Stomach smooth muscle (tissue), 2 donors: ENCODE measurements around the gene TRAF3IP1.

Experiments used
- H3K27ac ChIP-seq: one replicate; pipeline ENCODE4 v1.7.0; 2013; ENCODE audit warnings: mild to moderate bottlenecking, low read length, inconsistent platforms
- H3K27me3 ChIP-seq, 2 donors: one replicate each; pipeline ENCODE4 v1.7.0; 2013; ENCODE audit warnings: low read length in 2 of 2; ENCODE audit not compliant: insufficient read depth in 2 of 2, control insufficient read depth in 1 of 2
- H3K36me3 ChIP-seq, 2 donors: one replicate each; pipeline ENCODE4 v1.7.0; 2013; ENCODE audit warnings: low read length in 2 of 2; ENCODE audit not compliant: control insufficient read depth in 2 of 2, insufficient read depth in 2 of 2
- H3K4me1 ChIP-seq: one replicate; pipeline ENCODE4 v1.7.0; 2013; ENCODE audit warnings: low read length; ENCODE audit not compliant: control insufficient read depth, insufficient read depth
- H3K4me3 ChIP-seq, 2 donors: one replicate each; pipeline ENCODE4 v1.7.0; 2013; ENCODE audit warnings: low read length in 2 of 2
- H3K9ac ChIP-seq, 2 donors: one replicate each; pipeline ENCODE4 v1.7.0; 2013; ENCODE audit warnings: low read length in 2 of 2, mild to moderate bottlenecking in 1 of 2
- H3K9me3 ChIP-seq, 2 donors: one replicate each; pipeline ENCODE4 v1.7.0; 2013; ENCODE audit warnings: low read length in 2 of 2; ENCODE audit not compliant: control insufficient read depth in 2 of 2
- donor health status: healthy.
- donor health status: Pancreatic carcinoma.

TRAF3IP1 gene

GRCh38 chr2:238280083-238280825, 40.1 kb upstream of the TRAF3IP1 start:
- H3K4me1 ChIP-seq, result peaks cover 40% of the 10 kb centered on the region
- H3K4me3 ChIP-seq, result no peak overlapping the region
- H3K36me3 ChIP-seq, result peaks cover 19% of the 10 kb centered on the region in 2 donors
- H3K27ac ChIP-seq, result no peak overlapping the region
- H3K9ac ChIP-seq, result no peak overlapping the region
- no peaks in the 10 kb centered on the region for H3K9me3 ChIP-seq
- H3K27me3 ChIP-seq, result no peaks in the 10 kb centered on the region

- Histone ChIP-seq H3K4me1 (peaks cover 57% of the 10 kb centered on the region), H3K9me3 (no peaks in the 10 kb centered on the region), H3K27me3 (no peaks in the 10 kb centered on the region), H3K4me3 (no peak overlapping the region), H3K27ac (no peak overlapping the region), H3K36me3 (peaks cover 4 to 5% of the 10 kb centered on the region in 2 donors), H3K9ac (no peak overlapping the region)
Observed at GRCh38 chr2:238281826-238282480, 38.4 kb upstream of the TRAF3IP1 start.

GRCh38 chr2:238282861-238283738, 37.2 kb upstream of the TRAF3IP1 start:
- Histone ChIP-seq H3K9me3 (no peaks in the 10 kb centered on the region), H3K36me3 (no peaks in the 10 kb centered on the region), H3K4me1 (peaks cover 65% of the 10 kb centered on the region), H3K9ac (no peak overlapping the region), H3K27ac (peak overlapping the region; percentile 31), H3K4me3 (peak overlapping the region in 1 of 2 donors; percentile 3), H3K27me3 (no peaks in the 10 kb centered on the region)

- Histone ChIP-seq H3K9me3 (no peaks in the 10 kb centered on the region), H3K36me3 (no peaks in the 10 kb centered on the region), H3K4me1 (peaks cover 62% of the 10 kb centered on the region), H3K27ac (peak overlapping the region; percentile 98), H3K4me3 (peak overlapping the region; percentile 51 to 97), H3K27me3 (no peaks in the 10 kb centered on the region), H3K9ac (peak overlapping the region; percentile 46 to 64)
Observed at GRCh38 chr2:238284802-238285515, 35.4 kb upstream of the TRAF3IP1 start.

GRCh38 chr2:238285653-238286082, 34.6 kb upstream of the TRAF3IP1 start:
- Histone ChIP-seq H3K27ac (peak overlapping the region; percentile 98), H3K9ac (peak overlapping the region; percentile 95 to 99), H3K4me3 (peak overlapping the region; percentile 88 to 97), H3K4me1 (peaks cover 63% of the 10 kb centered on the region), H3K9me3 (no peaks in the 10 kb centered on the region), H3K27me3 (no peaks in the 10 kb centered on the region), H3K36me3 (no peaks in the 10 kb centered on the region)

GRCh38 chr2:238286095-238286494, 34.2 kb upstream of the TRAF3IP1 start:
- Histone ChIP-seq H3K27ac (peak overlapping the region; percentile 98), H3K9ac (peak overlapping the region; percentile 95 to 99), H3K9me3 (no peaks in the 10 kb centered on the region), H3K27me3 (no peaks in the 10 kb centered on the region), H3K4me3 (peak overlapping the region; percentile 88 to 97), H3K4me1 (peaks cover 63% of the 10 kb centered on the region), H3K36me3 (no peaks in the 10 kb centered on the region)

- Histone ChIP-seq H3K4me3 (peak overlapping the region; percentile 88 to 97), H3K4me1 (peaks cover 63% of the 10 kb centered on the region), H3K9ac (peak overlapping the region; percentile 95 to 99), H3K27ac (peak overlapping the region; percentile 98), H3K36me3 (no peaks in the 10 kb centered on the region), H3K9me3 (no peaks in the 10 kb centered on the region), H3K27me3 (no peaks in the 10 kb centered on the region)
Observed at GRCh38 chr2:238286551-238286950, 33.8 kb upstream of the TRAF3IP1 start.

- Histone ChIP-seq H3K36me3 (no peaks in the 10 kb centered on the region), H3K27ac (peak overlapping the region; percentile 98), H3K9ac (peak overlapping the region; percentile 95 to 99), H3K4me3 (peak overlapping the region; percentile 88 to 97), H3K4me1 (peaks cover 61% of the 10 kb centered on the region), H3K27me3 (no peaks in the 10 kb centered on the region), H3K9me3 (no peaks in the 10 kb centered on the region)
Observed at GRCh38 chr2:238286987-238287736, 33.2 kb upstream of the TRAF3IP1 start.

- H3K4me1 ChIP-seq, result peaks cover 56% of the 10 kb centered on the region
Observed at GRCh38 chr2:238287737-238288649, 32.3 kb upstream of the TRAF3IP1 start, which contains the start of gene PER2. TSS of gene PER2 (minus strand) at chr2:238288610. CDS start at chr2:238277936, 10,674 bp downstream.

More at GRCh38 chr2:238287737-238288649, 32.3 kb upstream of the TRAF3IP1 start, which contains the start of gene PER2:
- peak within 1 kb of the TSS; percentile 98 for H3K27ac ChIP-seq
- H3K36me3 ChIP-seq, result no peaks in the 10 kb centered on the region
- peak within 1 kb of the TSS; percentile 88 to 97 for H3K4me3 ChIP-seq
- H3K9me3 ChIP-seq, result no peaks in the 10 kb centered on the region
- no peaks in the 10 kb centered on the region for H3K27me3 ChIP-seq
- H3K9ac ChIP-seq, result peak within 1 kb of the TSS; percentile 95 to 99
